Measurements from ENCODE around the gene NUDT3.
"Not testable (repeated sequence)": the region's sequence is repeated elsewhere in the genome, so short reads cannot be mapped to it uniquely, and the experiment has no call there.

NUDT3 gene

GRCh38 chr6:34292954-34293353 is 99.5 kb downstream of the NUDT3 start:
- DNase-seq (ENCODE audit: low read depth in 4 of 4, low spot score in 1 of 4), result no peak

DNA sequence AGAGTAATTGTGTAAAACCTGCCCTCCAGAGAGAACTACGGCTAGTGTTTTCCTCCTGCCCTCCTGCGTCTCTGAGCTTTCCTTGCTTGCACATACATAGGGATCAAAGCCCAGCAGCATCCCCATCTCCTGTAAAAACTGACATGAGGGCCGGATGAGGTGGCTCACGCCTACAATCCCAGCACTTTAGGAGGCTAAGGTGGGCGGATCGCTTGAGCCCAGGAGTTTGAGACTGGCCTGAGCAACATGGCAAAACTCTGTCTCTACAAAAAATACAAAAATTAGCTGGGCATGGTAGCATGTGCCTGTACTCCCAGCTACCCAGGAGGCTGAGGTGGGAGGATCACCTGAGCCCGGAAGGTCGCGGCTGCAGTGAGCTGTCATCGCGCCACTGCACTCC is 103.3 kb downstream of the NUDT3 start:
- DNase-seq (ENCODE audit: low read depth in 4 of 4, low spot score in 1 of 4), result no peak

- no peak for DNase-seq (ENCODE audit: low read depth in 4 of 4, low spot score in 1 of 4)
Observed at GRCh38 chr6:34288581-34288980, 103.9 kb downstream of the NUDT3 start.

- no peak for DNase-seq (ENCODE audit: low read depth in 4 of 4, low spot score in 1 of 4)
Observed at GRCh38 chr6:34285448-34286164, 106.9 kb downstream of the NUDT3 start.

- DNase-seq (ENCODE audit: low read depth in 4 of 4, low spot score in 1 of 4), result no peak
Observed at GRCh38 chr6:34284563-34285447, 107.7 kb downstream of the NUDT3 start.

DNA sequence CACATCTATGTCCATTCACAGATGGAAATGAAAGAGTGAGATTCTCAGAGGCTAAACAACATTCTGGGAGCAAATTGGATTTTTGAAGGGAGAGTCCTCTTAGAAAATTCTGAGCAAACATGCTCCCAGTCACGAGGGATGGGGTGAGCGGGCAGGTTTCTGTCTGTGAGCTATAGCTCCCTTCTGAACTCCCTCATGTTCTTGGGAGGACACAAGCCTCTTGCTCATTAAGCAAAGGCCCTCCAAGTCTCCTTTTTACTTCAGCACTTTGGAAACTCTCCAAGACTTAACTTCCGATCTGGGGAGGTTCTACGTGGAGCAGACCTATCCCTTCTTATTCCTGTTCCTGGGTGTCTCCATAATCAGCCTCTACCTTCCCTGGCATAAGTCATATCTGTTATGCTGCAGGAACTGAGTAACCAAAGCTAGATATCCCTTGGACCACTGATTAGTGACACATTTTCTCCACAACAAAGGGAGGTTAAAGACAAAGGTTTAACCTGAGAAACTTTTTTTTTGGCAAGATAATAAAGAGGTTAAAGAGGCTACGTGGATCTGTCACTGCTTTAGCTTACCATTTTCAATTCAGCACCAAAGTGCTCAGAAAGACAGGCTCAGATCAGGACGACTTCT is 110.7 kb downstream of the NUDT3 start:
- DNase-seq (ENCODE audit: low read depth in 4 of 4, low spot score in 1 of 4), result no peak

GRCh38 chr6:34280216-34280615 is 112.3 kb downstream of the NUDT3 start:
- no peak for DNase-seq (ENCODE audit: low read depth in 4 of 4, low spot score in 1 of 4)

DNA sequence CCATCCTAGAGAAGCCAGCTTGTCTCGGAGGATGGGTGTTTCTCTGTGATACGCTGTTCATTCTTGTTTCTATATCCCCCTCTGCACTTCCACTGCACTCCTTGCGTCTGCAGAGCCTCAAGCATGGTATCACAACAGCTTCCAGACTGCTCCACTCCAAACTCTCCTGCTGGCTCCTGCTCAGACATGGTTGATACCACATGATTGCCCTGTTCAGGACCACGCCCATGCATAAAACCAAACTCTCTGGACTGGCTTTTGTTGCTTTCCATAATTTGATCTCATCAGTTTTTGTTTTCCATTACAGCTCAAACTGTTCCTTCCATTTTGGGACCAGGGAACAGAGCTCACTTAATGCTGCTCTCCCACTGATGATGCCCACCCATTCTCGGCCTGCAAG is 113.6 kb downstream of the NUDT3 start:
- no peak for DNase-seq (ENCODE audit: low read depth in 4 of 4, low spot score in 1 of 4)

GRCh38 chr6:34277763-34278112 is 114.7 kb downstream of the NUDT3 start:
- DNase-seq (ENCODE audit: low read depth in 4 of 4, low spot score in 1 of 4), result no peak

DNA sequence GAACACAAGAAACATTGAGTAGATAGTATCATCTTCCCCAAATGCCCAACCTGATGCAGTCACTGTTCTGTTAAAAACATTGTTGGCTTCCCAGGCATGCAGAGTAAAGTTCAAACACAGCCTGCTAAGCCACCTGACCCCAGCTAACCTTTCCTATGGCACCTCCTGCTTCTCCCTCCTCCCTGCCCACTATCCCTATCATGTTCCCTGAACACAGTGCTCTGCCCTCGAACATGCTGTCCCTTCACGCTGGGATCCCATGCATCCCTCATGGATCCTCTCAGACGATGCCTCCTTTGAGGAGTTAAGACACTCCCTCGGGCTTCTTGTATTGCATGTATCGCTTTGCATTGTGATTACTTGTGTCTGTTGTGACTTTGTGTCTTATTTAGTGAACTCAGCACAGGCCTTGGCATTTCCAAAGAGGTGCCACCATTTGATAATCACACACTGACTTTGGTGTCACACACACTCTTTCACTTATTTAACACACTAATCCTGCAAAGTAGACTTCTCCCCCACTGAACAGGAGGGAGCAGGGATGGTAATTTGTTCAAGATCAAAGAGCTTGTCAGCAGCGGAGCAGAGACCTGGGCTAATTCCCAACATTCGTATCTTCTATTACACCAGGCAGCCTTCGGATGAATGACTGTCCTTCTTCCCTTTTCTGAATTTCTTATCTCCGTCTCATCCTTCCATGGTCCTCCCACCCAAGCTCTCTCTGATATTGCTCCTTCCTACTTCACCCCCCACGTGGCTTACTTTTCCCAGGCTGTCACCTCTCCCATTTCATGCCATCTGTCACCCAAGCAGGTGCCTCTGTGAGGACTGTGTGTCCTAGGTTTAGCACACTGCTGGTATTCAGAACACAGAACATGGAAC is 115.3 kb downstream of the NUDT3 start:
- DNase-seq (ENCODE audit: low read depth in 4 of 4, low spot score in 1 of 4), result no peak

DNA sequence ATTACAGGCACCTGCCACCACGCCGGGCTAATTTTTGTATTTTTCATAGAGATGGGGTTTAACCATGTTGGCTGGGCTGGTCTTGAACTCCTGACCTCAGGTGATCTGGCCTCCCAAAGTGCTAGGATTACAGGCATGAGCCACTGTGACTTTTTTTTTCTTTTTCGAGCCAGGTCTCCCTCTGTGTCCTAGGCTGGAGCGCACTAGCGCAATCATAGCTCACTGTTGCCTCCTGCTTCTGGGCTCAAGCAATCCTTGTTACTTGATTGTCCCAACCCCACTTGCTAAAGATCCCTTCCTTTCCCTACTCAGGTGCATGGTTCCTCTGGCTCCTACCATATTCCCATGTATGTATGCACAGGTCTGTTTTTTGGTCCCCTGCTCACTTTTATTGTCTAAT is 116.3 kb downstream of the NUDT3 start:
- DNase-seq (ENCODE audit: low read depth in 4 of 4, low spot score in 1 of 4), result no peak

DNA sequence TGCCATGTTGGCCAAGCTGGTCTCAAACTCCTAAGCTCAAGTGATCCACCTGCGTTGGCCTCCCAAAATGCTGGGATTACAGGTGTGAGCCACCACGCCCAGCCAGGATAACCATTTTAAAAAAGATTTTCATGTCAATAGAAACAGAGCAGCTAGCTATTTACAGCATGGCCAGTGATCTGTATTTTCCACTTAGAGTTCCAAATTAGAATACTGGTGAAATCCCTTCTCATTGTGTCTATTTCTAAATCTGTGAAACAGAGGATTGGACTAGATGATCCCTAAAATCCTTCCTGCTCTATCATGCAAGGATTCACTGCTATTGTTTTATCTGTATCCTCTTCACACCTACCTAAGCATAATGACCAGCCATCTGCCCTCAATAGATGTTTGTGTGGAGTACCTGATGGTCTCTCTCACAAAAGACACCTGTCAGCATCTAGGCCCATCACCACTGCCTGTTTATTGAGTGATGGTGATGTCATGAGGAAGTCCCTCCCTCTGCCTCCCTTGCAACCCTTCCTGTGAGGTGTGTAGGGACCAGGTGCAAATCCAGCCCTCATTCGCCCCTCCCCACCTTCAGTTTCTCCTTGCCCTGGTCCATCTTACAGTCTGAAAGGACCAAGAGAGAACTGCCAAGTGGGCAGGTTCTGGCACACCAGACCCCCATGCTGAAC is 117.2 kb downstream of the NUDT3 start:
- no peak for DNase-seq (ENCODE audit: low read depth in 4 of 4, low spot score in 1 of 4)

DNA sequence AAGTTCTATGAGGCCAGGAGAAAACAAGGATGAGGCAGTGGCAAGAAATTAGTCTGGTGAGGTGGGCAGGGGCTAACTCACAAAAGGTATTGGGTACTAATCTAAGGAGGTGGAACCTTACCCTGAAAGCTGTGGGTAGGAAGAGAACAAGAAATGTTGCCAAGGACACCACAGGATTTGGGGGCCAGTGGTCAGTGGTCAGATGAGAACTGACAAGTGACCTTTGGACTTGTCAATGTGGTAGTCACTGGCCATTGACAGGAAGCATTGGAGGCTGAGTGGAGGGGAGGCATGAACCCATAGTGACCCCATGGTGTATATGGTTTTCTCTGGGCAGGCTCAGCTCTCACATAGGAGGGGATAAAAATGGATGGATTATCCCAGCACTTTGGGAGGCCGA is 118.3 kb downstream of the NUDT3 start:
- DNase-seq (ENCODE audit: low read depth in 4 of 4, low spot score in 1 of 4), result no peak

DNA sequence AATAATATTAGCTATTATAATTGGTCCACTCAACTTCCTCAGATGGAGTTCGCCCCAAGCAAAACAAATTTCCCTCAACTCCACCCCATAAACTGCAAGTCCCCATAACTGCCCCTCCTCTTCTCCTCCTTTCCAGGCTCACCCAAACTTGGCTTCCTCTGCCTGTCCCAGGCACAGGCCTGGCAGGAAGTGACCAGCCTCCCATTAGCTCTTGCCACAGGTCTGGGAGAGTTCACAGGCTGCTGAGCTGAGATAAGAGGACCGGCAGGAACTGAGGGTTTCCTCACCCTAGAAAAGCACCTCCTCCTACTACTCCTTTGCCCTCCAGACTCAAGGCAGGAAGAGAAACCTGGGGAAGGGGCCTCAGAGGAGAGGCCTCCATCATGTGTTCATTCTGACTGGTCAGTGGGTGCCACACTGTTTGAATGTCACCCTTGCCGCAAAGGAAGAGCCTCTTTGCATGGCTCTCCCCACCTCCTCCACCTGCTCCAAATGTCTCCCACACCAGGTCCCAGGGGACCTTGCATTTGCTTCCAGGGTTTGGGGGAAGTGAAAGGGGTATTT is 119.1 kb downstream of the NUDT3 start:
- DNase-seq (ENCODE audit: low read depth in 4 of 4, low spot score in 1 of 4), result no peak

GRCh38 chr6:34272013-34272926 is 120.2 kb downstream of the NUDT3 start:
- DNase-seq (ENCODE audit: low read depth in 4 of 4, low spot score in 1 of 4), result no peak

DNA sequence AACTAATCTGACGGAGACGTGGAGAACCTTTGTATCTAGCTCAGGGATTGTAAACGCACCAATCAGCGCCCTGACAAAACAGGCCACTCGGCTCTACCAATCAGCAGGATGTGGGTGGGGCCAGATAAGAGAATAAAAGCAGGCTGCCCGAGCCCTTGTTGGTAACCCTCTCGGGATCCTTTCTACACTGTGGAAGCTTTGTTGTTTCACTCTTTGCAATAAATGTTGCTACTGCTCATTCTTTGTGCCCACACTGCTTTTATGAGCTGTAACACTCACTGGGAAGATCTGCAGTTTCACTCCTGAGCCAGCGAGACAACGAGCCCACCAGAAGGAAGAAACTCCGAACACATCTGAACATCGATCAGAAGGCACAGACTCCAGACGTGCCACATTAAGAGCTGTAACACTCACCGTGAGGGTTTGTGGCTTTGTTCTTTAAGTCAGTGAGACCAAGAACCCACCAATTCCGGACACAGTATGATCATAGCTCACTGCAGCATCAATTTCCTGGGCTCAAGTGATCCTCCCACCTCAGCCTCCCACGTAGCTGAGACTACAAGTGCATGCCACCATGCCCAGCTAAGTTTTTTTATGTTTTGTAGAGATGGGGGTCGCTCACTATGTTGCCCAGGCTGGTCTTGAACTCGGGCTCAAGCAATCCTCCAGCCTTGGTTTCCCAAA is 122.7 kb downstream of the NUDT3 start:
- not testable (repeated sequence) for DNase-seq (ENCODE audit: low read depth in 4 of 4, low spot score in 1 of 4)

DNA sequence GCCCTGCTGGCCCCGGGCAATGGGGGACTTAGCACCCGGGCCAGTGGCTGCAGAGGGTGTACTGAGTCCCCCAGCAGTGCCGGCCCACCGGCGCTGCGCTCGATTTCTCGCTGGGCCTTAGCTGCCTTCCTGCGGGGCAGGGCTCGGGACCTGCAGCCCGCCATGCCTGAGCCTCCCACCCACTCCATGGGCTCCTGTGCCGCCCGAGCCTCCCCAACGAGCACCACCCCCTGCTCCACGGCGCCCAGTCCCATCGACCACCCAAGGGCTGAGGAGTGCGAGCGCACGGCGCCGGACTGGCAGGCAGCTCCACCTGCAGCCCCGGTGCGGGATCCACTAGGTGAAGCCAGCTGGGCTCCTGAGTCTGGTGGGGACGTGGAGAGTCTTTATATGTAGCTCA is 123.3 kb downstream of the NUDT3 start:
- not testable (repeated sequence) for DNase-seq (ENCODE audit: low read depth in 4 of 4, low spot score in 1 of 4)

DNA sequence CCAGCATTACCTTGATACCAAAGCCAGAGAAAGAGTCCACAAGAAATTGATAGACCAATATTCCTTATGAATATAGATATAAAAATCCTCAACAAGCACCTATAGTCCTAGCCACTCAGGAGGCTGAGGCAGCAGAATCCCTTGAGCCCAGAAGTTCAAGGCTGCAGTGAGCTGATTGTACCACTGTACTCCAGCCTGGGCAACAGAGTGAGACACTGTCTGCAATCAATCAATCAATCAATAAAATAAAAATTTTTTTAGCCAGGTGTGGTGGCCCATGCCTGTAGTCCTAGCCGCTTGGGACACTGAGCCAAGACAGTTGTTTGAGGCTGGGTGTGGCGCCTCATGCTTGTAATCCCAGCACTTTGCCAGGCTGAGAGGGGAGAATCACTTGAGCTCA is 124.7 kb downstream of the NUDT3 start:
- DNase-seq (ENCODE audit: low read depth in 4 of 4, low spot score in 1 of 4), result no peak

GRCh38 chr6:34263484-34263883 is 129.0 kb downstream of the NUDT3 start:
- not testable (repeated sequence) for DNase-seq (ENCODE audit: low read depth in 4 of 4, low spot score in 1 of 4)

Data from stimulated activated CD4-positive, alpha-beta T cell treated with anti-CD3 and anti-CD28 coated beads, Interleukin-1b, Interleukin-23, amount 100 ng/mL, for 24 hours (primary cell).